GM18505 (cell line): ENCODE measurements around the gene ARHGEF11.
"Not testable (repeated sequence)": the region's sequence is repeated elsewhere in the genome, so short reads cannot be mapped to it uniquely, and the experiment has no call there.

Source experiments
- ATAC-seq: cut with Tn5 transposase; IDR thresholded peaks from one replicate; pipeline ENCODE4 v1.9.1; 2021; ENCODE audit not compliant: unreplicated experiment
- POLR2A ChIP-seq: IDR thresholded peaks from 4 replicates; pipeline ENCODE4 v1.6.1; 2011; ENCODE audit warnings: borderline replicate concordance; ENCODE audit not compliant: insufficient read depth, insufficient read length; ENCODE audit errors: extremely low read depth

Gene ARHGEF11

DNA sequence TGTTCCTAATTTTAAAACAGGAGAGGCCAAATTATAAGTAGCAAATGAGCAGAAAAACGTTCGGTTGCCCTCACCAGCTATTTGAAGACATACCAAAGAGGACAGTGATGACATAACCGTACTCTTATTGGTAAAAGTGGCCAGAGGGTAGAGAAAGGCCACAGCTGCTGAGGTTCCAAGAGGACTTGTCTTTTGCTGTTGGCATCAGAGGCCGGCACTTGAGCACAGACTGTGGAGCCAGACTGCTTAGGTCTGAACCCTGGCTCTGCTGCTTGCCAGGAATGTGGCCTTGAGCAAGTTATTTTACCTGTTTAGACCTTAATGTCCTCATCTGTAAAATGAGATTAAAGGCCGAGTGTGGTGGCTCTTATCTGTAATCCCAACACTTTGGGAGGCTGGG is 39.2 kb upstream of the ARHGEF11 start:
- no peak for ATAC-seq
- no peak for TF ChIP-seq POLR2A

- no peak for ATAC-seq
- TF ChIP-seq POLR2A, result no peak
Measured at GRCh38 chr1:157081707-157082106, 36.2 kb upstream of the ARHGEF11 start.

GRCh38 chr1:157080714-157081113 is 35.2 kb upstream of the ARHGEF11 start:
- TF ChIP-seq POLR2A, result no peak
- ATAC-seq, result no peak

DNA sequence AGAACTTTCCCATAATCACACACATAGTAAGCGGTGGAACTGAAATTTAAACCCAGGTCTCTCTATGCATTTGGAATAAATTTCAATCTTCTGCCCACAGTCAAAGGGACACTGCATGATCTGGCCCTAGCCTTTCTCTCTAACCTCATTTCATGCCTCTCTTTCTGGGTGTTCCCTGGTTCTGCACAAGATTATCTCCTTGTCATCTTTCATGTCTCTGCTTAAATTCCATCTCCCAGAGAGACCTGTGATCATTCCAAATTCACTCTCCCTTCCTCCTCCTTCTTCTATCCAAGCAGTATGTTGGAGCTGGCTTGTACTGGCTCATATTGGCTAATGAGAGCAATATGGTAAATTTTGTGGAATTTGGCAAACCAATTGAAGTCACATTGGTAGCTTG is 31.9 kb upstream of the ARHGEF11 start:
- no peak for ATAC-seq
- no peak for TF ChIP-seq POLR2A

- no peak for ATAC-seq
- TF ChIP-seq POLR2A, result no peak
Measured at GRCh38 chr1:157073944-157074685, 28.6 kb upstream of the ARHGEF11 start.

DNA sequence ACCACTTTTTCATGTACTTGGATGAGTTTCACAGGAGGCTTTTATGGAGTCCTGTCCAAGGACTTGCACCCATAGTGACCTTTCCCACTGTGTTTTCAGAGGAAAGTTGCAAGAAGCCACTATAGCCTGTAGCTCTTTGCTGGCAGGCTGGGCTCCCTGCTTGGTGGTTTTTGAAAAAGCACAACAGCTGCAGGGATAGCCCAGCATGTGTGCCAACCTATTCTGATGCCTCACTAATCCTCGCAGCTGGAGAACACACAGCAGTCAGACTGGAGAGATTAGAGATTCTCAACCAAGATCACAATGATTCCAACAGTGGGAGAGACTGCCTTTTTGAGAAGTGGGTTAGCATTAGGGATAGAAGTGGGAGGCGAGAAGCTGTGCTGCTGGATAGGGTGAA is 24.1 kb upstream of the ARHGEF11 start:
- ATAC-seq, result no peak
- TF ChIP-seq POLR2A, result no peak

DNA sequence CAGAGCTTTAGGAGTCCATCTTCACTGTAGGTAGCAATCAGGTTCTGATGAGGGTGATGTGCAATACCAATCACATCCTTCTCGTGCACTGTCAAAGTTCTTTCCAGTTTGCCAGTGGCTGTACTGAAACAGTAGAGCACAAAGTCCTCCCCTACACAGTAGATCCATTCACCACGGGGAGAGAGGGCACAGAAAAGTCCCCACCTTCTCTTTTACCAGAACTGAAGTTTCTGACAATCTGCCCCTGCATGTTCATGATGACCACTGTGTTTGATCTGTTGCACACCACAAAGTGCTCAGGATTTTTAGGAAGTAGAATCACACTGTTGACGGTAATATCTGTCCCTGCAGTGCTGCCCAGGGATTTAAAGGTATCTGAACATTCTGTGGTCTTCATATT is 13.7 kb upstream of the ARHGEF11 start:
- ATAC-seq, result not testable (repeated sequence)

DNA sequence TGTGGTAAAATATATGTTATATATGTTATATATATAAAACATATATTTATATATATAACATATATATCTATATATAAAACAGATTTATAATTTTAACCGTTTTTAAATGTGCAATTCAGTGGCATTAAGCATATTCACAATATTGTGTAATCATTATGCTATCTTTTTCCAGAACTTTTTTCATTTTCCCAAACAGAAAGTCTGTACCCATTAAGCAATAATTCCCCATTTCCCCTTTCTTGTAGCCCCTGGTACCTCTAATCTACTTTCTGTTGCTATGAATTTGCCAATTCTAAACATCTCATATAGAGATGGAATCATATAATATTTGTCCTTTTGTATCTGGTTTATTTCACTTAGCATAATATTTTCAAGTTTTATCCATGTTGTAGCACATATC is 10.7 kb upstream of the ARHGEF11 start:
- TF ChIP-seq POLR2A, result no peak
- no peak for ATAC-seq

GRCh38 chr1:157055729-157056128 is 10.2 kb upstream of the ARHGEF11 start:
- not testable (repeated sequence) for ATAC-seq

DNA sequence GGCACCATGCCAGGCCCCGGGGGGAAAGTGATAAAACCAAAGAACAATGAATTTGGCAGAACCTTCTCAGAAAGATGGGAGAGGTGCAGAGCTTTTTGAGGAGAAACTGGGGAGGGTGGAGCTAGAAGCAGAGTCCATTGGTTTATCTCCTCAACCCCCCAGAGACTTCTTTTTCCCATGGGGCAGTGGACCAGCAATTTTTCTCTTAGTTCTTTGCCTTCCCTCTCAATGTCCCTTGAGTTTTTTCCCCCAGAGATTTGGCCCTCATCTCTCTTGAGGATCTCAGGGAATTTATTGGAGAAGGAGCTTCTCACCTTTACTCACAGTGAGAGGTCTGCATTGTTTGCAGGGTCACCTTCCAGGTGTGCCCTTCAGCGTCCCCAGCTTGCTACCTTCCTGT is 5.3 kb upstream of the ARHGEF11 start:
- no peak for ATAC-seq
- no peak for TF ChIP-seq POLR2A

DNA sequence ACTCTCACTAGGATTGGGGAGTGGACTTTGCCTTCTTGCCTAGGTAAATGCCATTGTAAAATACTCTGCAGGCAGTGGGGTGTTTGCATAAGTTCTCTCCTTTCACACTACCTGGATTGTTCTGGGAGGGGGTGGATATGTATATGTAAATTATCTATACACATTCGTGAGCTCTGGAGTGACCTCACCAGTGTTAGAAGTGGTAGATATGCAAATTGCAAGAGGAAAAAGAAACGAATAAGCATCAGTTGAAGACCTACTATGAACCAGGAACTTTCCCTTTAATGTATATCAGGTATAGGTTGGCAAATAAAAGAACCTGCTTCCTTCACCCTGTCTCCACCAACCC is 1.5 kb upstream of the ARHGEF11 start:
- ATAC-seq, result no peak
- no peak for TF ChIP-seq POLR2A

GRCh38 chr1:157044326-157044725 is 1.2 kb downstream of the ARHGEF11 start:
- no peak for TF ChIP-seq POLR2A
- no peak for ATAC-seq

DNA sequence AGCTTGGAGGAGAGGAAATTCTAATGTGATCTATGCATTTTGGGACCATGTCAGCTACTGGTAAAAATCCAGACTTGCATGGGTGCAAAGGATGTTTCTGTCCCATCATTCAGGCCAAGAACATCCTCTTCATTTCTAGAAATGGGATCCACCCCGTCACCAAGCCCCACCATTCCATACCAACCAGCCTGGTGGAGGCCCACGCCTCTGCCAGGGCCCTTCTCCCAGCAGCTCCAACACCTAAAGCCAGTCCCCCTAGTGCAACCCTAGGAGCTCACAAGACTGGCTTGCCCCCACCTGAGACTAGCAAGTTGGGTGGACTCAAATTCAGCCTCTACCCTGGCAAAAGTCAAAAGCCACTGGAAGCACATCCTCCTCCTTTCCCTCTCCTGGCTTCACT is 1.9 kb downstream of the ARHGEF11 start:
- no peak for ATAC-seq
- TF ChIP-seq POLR2A, result no peak

DNA sequence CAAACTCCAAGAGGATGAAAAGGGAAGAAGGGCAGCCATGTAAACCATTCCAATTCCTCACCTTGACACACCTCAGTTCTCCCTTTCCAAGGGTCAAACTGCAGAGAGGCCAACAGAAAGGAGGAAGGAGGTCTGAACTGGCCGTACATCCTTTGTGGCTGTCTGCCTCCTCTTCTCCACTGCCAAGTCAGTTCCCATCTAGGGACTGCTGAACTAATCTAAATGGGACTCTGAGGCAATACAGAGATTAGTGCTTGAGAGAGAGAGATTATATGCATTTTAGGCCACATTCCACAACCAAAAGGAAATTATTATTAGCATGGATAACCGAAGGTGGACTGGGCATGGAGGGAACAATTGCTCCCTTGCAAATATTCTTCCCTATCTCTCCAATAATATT is 2.7 kb downstream of the ARHGEF11 start:
- TF ChIP-seq POLR2A, result no peak
- ATAC-seq, result no peak

DNA sequence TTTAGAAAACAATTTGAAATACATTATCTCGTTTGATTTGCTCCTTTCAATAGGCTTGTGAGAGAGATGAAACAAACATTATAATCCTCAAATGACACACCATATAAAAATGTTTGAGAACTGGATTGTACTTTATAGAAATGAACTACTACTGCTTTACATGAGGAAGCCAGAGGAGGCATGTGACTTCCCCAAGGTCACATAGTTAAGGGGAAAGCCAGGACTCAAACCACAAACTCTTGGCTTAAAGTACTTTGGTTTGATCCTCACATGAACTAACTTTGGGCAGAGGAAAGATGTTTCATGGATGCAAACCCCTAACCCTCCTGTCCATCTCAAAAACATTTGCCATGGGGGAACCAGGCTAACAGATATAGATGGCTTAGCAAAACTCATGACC is 4.7 kb downstream of the ARHGEF11 start:
- no peak for ATAC-seq
- no peak for TF ChIP-seq POLR2A
